H1 (cell line): Measurements from ENCODE around the gene SLC13A4. TPM values are rescaled to one million over a fixed set of nuclear protein-coding genes. Genes with fewer than 3 reads are reported as not detected.

Source experiments
- CTCF ChIA-PET: fragments of 300-600 bp; sonication (Branson Sonifier 250); formaldehyde crosslinking; loops from one replicate; lab custom pipeline; 2021; ENCODE audit not compliant: partially characterized antibody; lab: Charles Lee
- POLR2A ChIA-PET: fragments of 300-600 bp; sonication (Branson Sonifier 250); formaldehyde crosslinking; loops from one replicate; lab custom pipeline; 2021; ENCODE audit warnings: inconsistent platforms; ENCODE audit not compliant: partially characterized antibody; lab: Charles Lee
- DNase-seq, 2 experiments: peaks; one replicate each; pipeline versions ENCODE4 v3.0.0 to v3.0.0-alpha.2; 2010 to 2022; ENCODE audit warnings: low spot score in 2 of 2, low read depth in 1 of 2, mixed read lengths in 1 of 2
- FAIRE-seq: peaks from 2 replicates; lab custom pipeline; 2011; peaks lifted over from hg19 to GRCh38; lab: Jason Lieb, UNC
- H2AFZ ChIP-seq: 2 replicates; pipeline ENCODE4 v1.8.1; 2012; ENCODE audit warnings: low read length, inconsistent platforms
- H2AK5ac ChIP-seq: 2 replicates; pipeline ENCODE4 v1.6.1; 2013; ENCODE audit warnings: low read depth, low read length
- H2BK120ac ChIP-seq: replicated peaks from 2 replicates; pipeline ENCODE3; 2013; ENCODE audit warnings: low read depth, low read length, inconsistent platforms
- H2BK12ac ChIP-seq: 2 replicates; pipeline ENCODE4 v1.6.1; 2013; ENCODE audit warnings: low read depth, low read length
- H2BK15ac ChIP-seq: 2 replicates; pipeline ENCODE4 v1.6.1; 2013; ENCODE audit warnings: low read length
- H2BK20ac ChIP-seq: 2 replicates; pipeline ENCODE4 v1.6.1; 2013; ENCODE audit warnings: low read length
- H2BK5ac ChIP-seq: 2 replicates; pipeline ENCODE4 v1.6.1; 2013; ENCODE audit warnings: low read depth, low read length
- H3K14ac ChIP-seq: 2 replicates; pipeline ENCODE4 v1.6.1; 2013; ENCODE audit warnings: inconsistent platforms; ENCODE audit not compliant: insufficient read length
- H3K18ac ChIP-seq: 2 replicates; pipeline ENCODE4 v1.6.1; 2013; ENCODE audit warnings: low read length; ENCODE audit errors: extremely low read depth
- H3K23ac ChIP-seq: 2 replicates; pipeline ENCODE4 v1.6.1; 2013; ENCODE audit warnings: inconsistent platforms; ENCODE audit not compliant: insufficient read length
- H3K23me2 ChIP-seq: 2 replicates; pipeline ENCODE4 v1.6.1; 2013; ENCODE audit warnings: low read depth, low read length
- H3K27ac ChIP-seq: 2 replicates; pipeline ENCODE4 v1.6.1; 2011; ENCODE audit warnings: low read depth, low read length, inconsistent platforms
- H3K27me3 ChIP-seq, 4 experiments: replicated peaks in 1 of 4; 1 replicate in 1 of 4; 2 replicates in 3 of 4; pipeline versions ENCODE4 v1.6.1 to v1.8.1; 2011 to 2013; ENCODE audit warnings: low read length in 3 of 4, mild to moderate bottlenecking in 3 of 4, inconsistent platforms in 2 of 4, mixed read lengths in 2 of 4, moderate library complexity in 1 of 4; ENCODE audit not compliant: control insufficient read depth in 3 of 4, insufficient read depth in 3 of 4; ENCODE audit errors: extremely low read depth in 1 of 4
- H3K36me3 ChIP-seq, 4 experiments: 2 replicates each; pipeline versions ENCODE4 v1.6.1 to v1.8.1; 2011 to 2013; ENCODE audit warnings: mild to moderate bottlenecking in 4 of 4, low read length in 3 of 4, moderate library complexity in 2 of 4, control low read depth in 1 of 4, inconsistent platforms in 1 of 4; ENCODE audit not compliant: insufficient read depth in 4 of 4, control insufficient read depth in 2 of 4
- H3K4ac ChIP-seq: replicated peaks from 2 replicates; pipeline ENCODE3; 2013; ENCODE audit warnings: low read length, low read depth, mixed read lengths, inconsistent platforms; ENCODE audit not compliant: insufficient read length
- H3K4me1 ChIP-seq, 4 experiments: replicated peaks in 1 of 4; 1 replicate in 1 of 4; 2 replicates in 3 of 4; pipeline versions ENCODE4 v1.6.1 to v1.8.1; 2011 to 2013; ENCODE audit warnings: low read length in 3 of 4, inconsistent platforms in 2 of 4, mixed read lengths in 1 of 4; ENCODE audit not compliant: insufficient read depth in 4 of 4, control insufficient read depth in 3 of 4
- H3K4me2 ChIP-seq, 2 experiments: 2 replicates each; pipeline versions ENCODE4 v1.6.1 to v1.8.1; 2011 to 2013; ENCODE audit warnings: low read depth in 2 of 2, low read length in 2 of 2, control low read depth in 1 of 2, inconsistent platforms in 1 of 2, mild to moderate bottlenecking in 1 of 2; ENCODE audit not compliant: insufficient read depth in 1 of 2
- H3K4me3 ChIP-seq, 4 experiments: fragments of 200-600, 300-600 bp in 1 of 4; sonication (generic), shearing (Covaris generic), sonication (Bioruptor Twin) in 1 of 4; 2 replicates each; pipeline versions ENCODE4 v1.5.1 to v1.8.1; 2011 to 2016; ENCODE audit warnings: low read length in 4 of 4, low read depth in 3 of 4, control low read depth in 2 of 4, inconsistent platforms in 2 of 4, mild to moderate bottlenecking in 2 of 4, mixed read lengths in 1 of 4, moderate library complexity in 1 of 4; ENCODE audit not compliant: insufficient read depth in 2 of 4; ENCODE audit errors: extremely low read depth in 1 of 4
- H3K56ac ChIP-seq: replicated peaks from 2 replicates; pipeline ENCODE3; 2013; ENCODE audit warnings: low read depth, mild to moderate bottlenecking, mixed read lengths, low read length, inconsistent platforms; ENCODE audit not compliant: insufficient read length
- H3K79me1 ChIP-seq: 2 replicates; pipeline ENCODE4 v1.6.1; 2013; ENCODE audit warnings: low read depth, low read length, control low read depth
- H3K79me2 ChIP-seq, 2 experiments: 2 replicates each; pipeline versions ENCODE4 v1.6.1 to v1.8.1; 2012 to 2013; ENCODE audit warnings: low read length in 2 of 2, mild to moderate bottlenecking in 2 of 2, inconsistent platforms in 1 of 2; ENCODE audit not compliant: insufficient read depth in 2 of 2, control insufficient read depth in 1 of 2
- H3K9ac ChIP-seq, 4 experiments: replicated peaks in 1 of 4; 1 replicate in 1 of 4; 2 replicates in 3 of 4; pipeline versions ENCODE4 v1.6.1 to v1.8.1; 2011 to 2013; ENCODE audit warnings: low read depth in 3 of 4, low read length in 3 of 4, control low read depth in 2 of 4, mild to moderate bottlenecking in 2 of 4, moderate library complexity in 2 of 4, inconsistent platforms in 1 of 4; ENCODE audit errors: extremely low read depth in 1 of 4
- H3K9me3 ChIP-seq, 2 experiments: 2 replicates each; pipeline versions ENCODE4 v1.6.1 to v1.8.1; 2012 to 2013; ENCODE audit warnings: mild to moderate bottlenecking in 2 of 2, moderate library complexity in 2 of 2, control low read depth in 1 of 2, inconsistent platforms in 1 of 2, low read depth in 1 of 2, low read length in 1 of 2, mixed read lengths in 1 of 2; ENCODE audit not compliant: insufficient read depth in 2 of 2
- H4K20me1 ChIP-seq, 2 experiments: replicated peaks in 1 of 2; 2 replicates each; pipeline versions ENCODE3 to v1.8.1; 2011 to 2013; ENCODE audit warnings: inconsistent platforms in 2 of 2, low read length in 2 of 2, mild to moderate bottlenecking in 1 of 2; ENCODE audit not compliant: insufficient read depth in 2 of 2, control insufficient read depth in 1 of 2
- H4K5ac ChIP-seq: 2 replicates; pipeline ENCODE4 v1.6.1; 2013; ENCODE audit warnings: low read length, low read depth, mixed read lengths, inconsistent platforms; ENCODE audit not compliant: insufficient read length
- H4K8ac ChIP-seq: 2 replicates; pipeline ENCODE4 v1.8.0; 2013; ENCODE audit warnings: mild to moderate bottlenecking, moderate library complexity, low read length, inconsistent platforms; ENCODE audit not compliant: insufficient read depth; ENCODE audit errors: extremely low read depth
- H4K91ac ChIP-seq: replicated peaks from 2 replicates; pipeline ENCODE3; 2013; ENCODE audit warnings: low read length, mixed read lengths, inconsistent platforms; ENCODE audit not compliant: insufficient read length
- BCL11A ChIP-seq, 2 experiments: IDR thresholded peaks; one replicate each; pipeline ENCODE4 v1.6.1; 2011; ENCODE audit warnings: low read depth in 2 of 2, low read length in 2 of 2, mild to moderate bottlenecking in 2 of 2
- CHD2 ChIP-seq: IDR thresholded peaks from 2 replicates; pipeline ENCODE4 v1.6.1; 2012; ENCODE audit warnings: low read length, improper control_type of control experiment
- CREB1 ChIP-seq: IDR thresholded peaks from 2 replicates; pipeline ENCODE4 v1.6.1; 2012; ENCODE audit warnings: inconsistent platforms
- EZH2 ChIP-seq: fragments of 200-600 bp; sonication (generic); IDR thresholded peaks from 2 replicates; pipeline ENCODE4 v1.7.1; 2012; ENCODE audit warnings: low read depth, mild to moderate bottlenecking, moderate library complexity, low read length, inconsistent platforms; ENCODE audit not compliant: severe bottlenecking
- HDAC2 ChIP-seq, 2 experiments: fragments of 300-600 bp in 1 of 2; sonication (generic) in 1 of 2; IDR thresholded peaks; 2 replicates each; pipeline ENCODE4 v1.6.1; 2011 to 2012; ENCODE audit warnings: low read depth in 2 of 2, low read length in 2 of 2, mild to moderate bottlenecking in 2 of 2, moderate library complexity in 2 of 2, borderline replicate concordance in 1 of 2, inconsistent platforms in 1 of 2
- NANOG ChIP-seq: IDR thresholded peaks from 2 replicates; pipeline ENCODE4 v1.6.1; 2011; ENCODE audit warnings: low read length, low read depth, mild to moderate bottlenecking, inconsistent platforms; ENCODE audit not compliant: insufficient read depth, poor library complexity, severe bottlenecking
- POLR2AphosphoS5 ChIP-seq: IDR thresholded peaks from 2 replicates; pipeline ENCODE4 v1.6.1; 2011; ENCODE audit warnings: low read depth, low read length
- RBBP5 ChIP-seq: IDR thresholded peaks from 2 replicates; pipeline ENCODE4 v1.7.1; 2012; ENCODE audit warnings: low read depth, mild to moderate bottlenecking, inconsistent platforms, low read length, moderate library complexity, borderline replicate concordance
- SP4 ChIP-seq: IDR thresholded peaks from 2 replicates; pipeline ENCODE4 v1.6.1; 2012; ENCODE audit warnings: low read length, inconsistent platforms
- SRF ChIP-seq: IDR thresholded peaks from 2 replicates; pipeline ENCODE4 v1.6.1; 2011; ENCODE audit warnings: mild to moderate bottlenecking, low read depth, low read length, moderate library complexity
- TBP ChIP-seq: IDR thresholded peaks from 2 replicates; pipeline ENCODE4 v1.6.1; 2011; ENCODE audit warnings: low read depth, low read length, improper control_type of control experiment
- WGBS, 2 experiments: shearing (Covaris generic) in 1 of 2; methylation state at CpG; one replicate each; pipeline versions ENCODE4 v1.1.6 to v1.1.7; 2013 to 2015; ENCODE audit warnings: low lambda C conversion rate in 2 of 2, mixed read lengths in 2 of 2, inconsistent platforms in 1 of 2, low coverage in 1 of 2, missing lambda C conversion rate in 1 of 2; ENCODE audit not compliant: insufficient replicate concordance in 2 of 2, insufficient coverage in 1 of 2, insufficient read length in 1 of 2; ENCODE audit errors: extremely low coverage in 1 of 2, missing lambda C conversion rate in 1 of 2; 5-methylcytosine and 5-hydroxymethylcytosine counted together
- polyA plus RNA-seq, 7 experiments: library from polyadenylated mRNA; depleted of rRNA in 3 of 7; stranded (reverse) in 5 of 7; unstranded in 2 of 7; fragments of >200 nt in 5 of 7; fragments of 200-250 nt in 2 of 7; gene quantifications; 1 replicate in 5 of 7; 2 replicates in 1 of 7; 4 replicates in 1 of 7; pipeline versions ENCODE4 v1.2.1 to v1.2.3, GENCODE V29; 2011 to 2013; ENCODE audit warnings: missing spikeins in 2 of 7, mixed read lengths in 2 of 7
- total RNA-seq: library from RNA; stranded (reverse); fragmentation: NEBNext Ultra II Directional; extraction: Animal tissue kit (Norgen Biotek cat#: 25700); gene quantifications from 2 replicates; pipeline ENCODE4 v1.2.1, GENCODE V29; 2021

Gene SLC13A4
- total and polyA plus RNA-seq, 2 of the 8 experiments (the other 6 are each of a cell fraction or from before 2014, with no cell fraction given), result 3.9 to 7.5 TPM

DNA sequence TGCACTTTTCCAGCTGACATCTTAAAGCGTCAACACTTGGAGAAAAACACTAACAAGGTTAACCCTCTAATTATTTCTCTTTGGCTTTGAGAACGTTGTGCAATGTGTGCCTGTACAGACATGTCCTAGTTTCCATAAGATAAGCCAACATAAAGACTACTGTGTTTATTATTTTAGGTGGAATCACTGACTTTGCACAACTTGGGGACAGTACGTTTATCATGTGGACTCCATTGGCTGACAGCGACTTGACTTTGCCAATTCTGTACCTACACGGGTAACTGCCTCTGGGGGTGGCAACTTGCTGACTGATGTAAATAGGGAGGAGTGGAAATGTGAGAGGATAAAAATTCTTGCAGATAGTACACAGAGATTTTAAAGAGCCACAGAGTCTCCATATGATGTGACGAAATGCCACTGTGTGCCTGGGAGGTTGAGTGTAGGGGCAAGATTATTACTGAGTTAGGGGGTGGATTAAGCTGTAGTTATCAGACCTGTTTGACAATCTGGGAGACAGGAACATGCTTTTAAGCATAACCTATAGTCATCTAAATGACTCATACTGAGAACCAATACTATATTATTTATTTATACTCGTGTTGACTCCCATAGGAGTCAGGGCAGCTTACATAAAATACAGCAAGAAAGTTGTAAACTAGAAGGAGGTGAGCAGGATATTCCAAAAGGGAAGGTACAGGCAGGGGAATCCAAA is 21.0 kb downstream of the SLC13A4 start:
- no peaks in the 10 kb centered on the region for H3K36me3 ChIP-seq
- no peak overlapping the region for H2BK120ac ChIP-seq
- FAIRE-seq (no peak), DNase-seq (no peak)
- H4K8ac ChIP-seq, result no peak overlapping the region
- no peak overlapping the region for H2BK20ac ChIP-seq
- H3K4me2 ChIP-seq, result no peak overlapping the region
- H4K5ac ChIP-seq, result no peak overlapping the region
- no peak overlapping the region for H3K18ac ChIP-seq
- H2BK15ac ChIP-seq, result no peak overlapping the region
- H3K23me2 ChIP-seq, result no peaks in the 10 kb centered on the region
- H4K20me1 ChIP-seq, result no peaks in the 10 kb centered on the region
- no peak overlapping the region for H2AK5ac ChIP-seq
- H3K79me1 ChIP-seq, result 0 out of 2 replicates have a peak, but pooled peaks cover 2% of the 10 kb centered on the region
- no peak overlapping the region for H3K23ac ChIP-seq
- H3K4me3 ChIP-seq, result no peak overlapping the region
- H4K91ac ChIP-seq, result no peak overlapping the region
- no peak overlapping the region for H3K14ac ChIP-seq
- H3K27me3 ChIP-seq, result no peaks in the 10 kb centered on the region
- POLR2A ChIA-PET, result no interaction called here
- WGBS, 2 experiments, result 82% methylated on average over 7 of the region's 7 CpGs; no CpG with 5 or more reads in 1 of the 2 experiments
- no peaks in the 10 kb centered on the region for H3K79me2 ChIP-seq
- H3K56ac ChIP-seq, result no peak overlapping the region
- H3K9ac ChIP-seq, result no peak overlapping the region
- no peak overlapping the region for H2BK5ac ChIP-seq
- no peak overlapping the region for H2BK12ac ChIP-seq
- H3K4ac ChIP-seq, result no peak overlapping the region
- CTCF ChIA-PET, result interaction anchor here (0.6 to 14.4 kb wide), 18 partner anchors 7 to 978 kb away, joined by 3 to 133 read pairs (median 6); partner anchors contain the start of gene SLC13A4
- no peaks in the 10 kb centered on the region for H3K9me3 ChIP-seq
- peaks cover 0 to 4% (median 0%) of the 10 kb centered on the region in 4 experiments; a peak in 1 of 7 replicates for H3K4me1 ChIP-seq
- H2AFZ ChIP-seq, result no peak overlapping the region
- H3K27ac ChIP-seq, result no peak overlapping the region
- TF ChIP-seq EZH2 (no peak), SRF (no peak), RBBP5 (no peak), CHD2 (no peak), HDAC2 (IDR thresholded peaks at IDR 0.05; ENCODE audit: borderline replicate concordance in 1 of 2, low read depth in 2 of 2, low read length in 2 of 2) (no peak), NANOG (no peak), POLR2AphosphoS5 (no peak), SP4 (no peak), CREB1 (no peak), TBP (no peak), BCL11A (IDR thresholded peaks at IDR 0.05; ENCODE audit: low read depth in 2 of 2, low read length in 2 of 2) (no peak)
